Measurements from ENCODE around the gene RBMY1F. TPM values are rescaled to one million over a fixed set of nuclear protein-coding genes. Genes with fewer than 3 reads are reported as not detected.
"Not testable (repeated sequence)": the region's sequence is repeated elsewhere in the genome, so short reads cannot be mapped to it uniquely, and the experiment has no call there.

Gene RBMY1F
- polyA plus RNA-seq (2012; ENCODE audit: missing spikeins), result not detected

- DNase-seq (ENCODE audit: insufficient read length); FAIRE-seq: not testable (repeated sequence)
These were observed at the start of gene RBMY1F for GRCh38 chrY:22182823-22183222. RBMY1F (minus strand) TSS chrY:22182923; CDS start chrY:22180969, 1,954 bp downstream.

GRCh38 chrY:22151144-22151543 lies 31.6 kb downstream of the RBMY1F start:
- not testable (repeated sequence) for DNase-seq (ENCODE audit: insufficient read length); FAIRE-seq

- DNase-seq (ENCODE audit: insufficient read length); FAIRE-seq: not testable (repeated sequence)
These were observed 41.6 kb downstream of the RBMY1F start for GRCh38 chrY:22141011-22141695.

- not testable (repeated sequence) for DNase-seq (ENCODE audit: insufficient read length); FAIRE-seq
These were observed 48.0 kb downstream of the RBMY1F start for GRCh38 chrY:22134719-22135118.

GRCh38 chrY:22130494-22130893 lies 52.2 kb downstream of the RBMY1F start:
- DNase-seq (ENCODE audit: insufficient read length); FAIRE-seq: not testable (repeated sequence)
